ENCODE measurements around the gene UBE2G1. TPM values are rescaled to one million over a fixed set of nuclear protein-coding genes. Genes with fewer than 3 reads are reported as not detected.

UBE2G1 gene
- total RNA-seq, 1 experiment from 2014 or later, result 80.6 TPM

GRCh38 chr17:4258867-4259266 lies 107.6 kb downstream of the UBE2G1 start:
- Histone ChIP-seq H3K9me2 (ENCODE audit: insufficient read depth) (no peaks in the 10 kb centered on the region), H4K20me1 (ENCODE audit: insufficient read depth) (no peaks in the 10 kb centered on the region), H3K36me3 (ENCODE audit: control insufficient read depth in 1 of 2, insufficient read depth in 2 of 2, low read length in 2 of 2) (peaks cover 0 to 19% of the 10 kb centered on the region in 2 experiments; a peak in 1 of 4 replicates), H3K4me1 (ENCODE audit: control insufficient read depth in 1 of 2, insufficient read depth in 2 of 2, low read length in 2 of 2) (peaks cover 5 to 21% of the 10 kb centered on the region in 2 experiments; a peak in 3 of 4 replicates), H3K79me2 (ENCODE audit: insufficient read depth, low read length) (peaks cover 93% of the 10 kb centered on the region), H3K9me3 (ENCODE audit: control insufficient read depth in 1 of 2, insufficient read depth in 1 of 2, low read depth in 1 of 2, low read length in 2 of 2) (peaks cover 10% of the 10 kb centered on the region in 2 experiments; a peak in 1 of 4 replicates), H3K4me3 (replicated peaks in 1 of 2; ENCODE audit: low read depth in 1 of 2, low read length in 2 of 2) (no peak overlapping the region), H3K9ac (ENCODE audit: low read length) (no peak overlapping the region), H3K4me2 (ENCODE audit: low read length) (no peak overlapping the region), H2AFZ (ENCODE audit: low read depth, low read length, poor library complexity, severe bottlenecking) (no peak overlapping the region), H3K27ac (ENCODE audit: low read depth, low read length) (no peak overlapping the region), H3K27me3 (ENCODE audit: insufficient read depth, low read length) (no peaks in the 10 kb centered on the region)
- DNase-seq (ENCODE audit: low read depth, low spot score) (no peak), ATAC-seq (no peak)
- TF ChIP-seq JUND (IDR thresholded peaks at IDR 0.05) (no peak), ELF1 (IDR thresholded peaks at IDR 0.05; ENCODE audit: borderline replicate concordance, low read depth) (no peak), TCF7L2 (IDR thresholded peaks at IDR 0.05; ENCODE audit: borderline replicate concordance, extremely low read depth, insufficient read depth, insufficient read length) (no peak), RAD21 (IDR thresholded peaks at IDR 0.05; ENCODE audit: low read depth) (no peak), ZNF274 (IDR thresholded peaks at IDR 0.05; ENCODE audit: low read depth, low read length) (no peak), SP1 (IDR thresholded peaks at IDR 0.05; ENCODE audit: low read depth) (no peak), EZH2phosphoT487 (IDR thresholded peaks at IDR 0.05; ENCODE audit: borderline replicate concordance) (no peak), FOSL1 (IDR thresholded peaks at IDR 0.05; ENCODE audit: low read depth) (no peak), CBX3 (IDR thresholded peaks at IDR 0.05; ENCODE audit: low read depth) (no peak), SIN3A (IDR thresholded peaks at IDR 0.05; ENCODE audit: low read depth) (no peak), POLR2AphosphoS5 (IDR thresholded peaks at IDR 0.05; ENCODE audit: low read depth, low read length) (no peak), CEBPB (IDR thresholded peaks at IDR 0.05; ENCODE audit: low read depth) (no peak), POLR2A (IDR thresholded peaks at IDR 0.05; ENCODE audit: borderline replicate concordance, extremely low read depth, insufficient read depth, insufficient read length) (no peak)
- TF ChIP-seq, protein P1, sequence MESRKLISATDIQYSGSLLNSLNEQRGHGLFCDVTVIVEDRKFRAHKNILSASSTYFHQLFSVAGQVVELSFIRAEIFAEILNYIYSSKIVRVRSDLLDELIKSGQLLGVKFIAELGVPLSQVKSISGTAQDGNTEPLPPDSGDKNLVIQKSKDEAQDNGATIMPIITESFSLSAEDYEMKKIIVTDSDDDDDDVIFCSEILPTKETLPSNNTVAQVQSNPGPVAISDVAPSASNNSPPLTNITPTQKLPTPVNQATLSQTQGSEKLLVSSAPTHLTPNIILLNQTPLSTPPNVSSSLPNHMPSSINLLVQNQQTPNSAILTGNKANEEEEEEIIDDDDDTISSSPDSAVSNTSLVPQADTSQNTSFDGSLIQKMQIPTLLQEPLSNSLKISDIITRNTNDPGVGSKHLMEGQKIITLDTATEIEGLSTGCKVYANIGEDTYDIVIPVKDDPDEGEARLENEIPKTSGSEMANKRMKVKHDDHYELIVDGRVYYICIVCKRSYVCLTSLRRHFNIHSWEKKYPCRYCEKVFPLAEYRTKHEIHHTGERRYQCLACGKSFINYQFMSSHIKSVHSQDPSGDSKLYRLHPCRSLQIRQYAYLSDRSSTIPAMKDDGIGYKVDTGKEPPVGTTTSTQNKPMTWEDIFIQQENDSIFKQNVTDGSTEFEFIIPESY (IDR thresholded peaks at IDR 0.05; ENCODE audit: extremely low read depth, insufficient replicate concordance, low read length), result no peak
- BruUV-seq (replicated peaks), result no TSS peak
- CTCF ChIA-PET, result interaction anchor here (5.0 kb wide), 1 partner anchor 10 kb away, joined by 35 read pairs; no protein-coding TSS in a partner anchor
- POLR2A ChIA-PET, result interaction anchor here (1.3 kb wide), 1 partner anchor 15 kb away, joined by 3 read pairs; no protein-coding TSS in a partner anchor
- intact Hi-C loops (cut with micrococcal nuclease), result no loop called here
- RAD21 ChIA-PET (ENCODE audit: low non-redundant PET in 1 of 2, low total read pairs in 2 of 2, uncharacterized antibody in 2 of 2, unreplicated experiment in 2 of 2), result interaction anchor here in 1 of 2 experiments (0.9 kb wide), 1 partner anchor 9 kb away, joined by 3 read pairs; no protein-coding TSS in a partner anchor

All from HCT116 (cell line).